SK-N-MC (cell line): ENCODE data around the gene TIMM23B.
"Not testable (repeated sequence)": the region's sequence is repeated elsewhere in the genome, so short reads cannot be mapped to it uniquely, and the experiment has no call there.

Experiments
- EZH2 ChIP-seq: fragments of 200-600 bp; sonication (generic); IDR thresholded peaks from one replicate; pipeline ENCODE4 v1.6.1; 2017; ENCODE audit warnings: antibody characterized with exemption
- FOXP2 ChIP-seq: optimal IDR thresholded peaks from 2 replicates; pipeline ENCODE3; 2011; ENCODE audit warnings: mild to moderate bottlenecking, moderate library complexity; ENCODE audit not compliant: insufficient read depth; ENCODE audit errors: extremely low read length, control extremely low read depth
- POLR2AphosphoS5 ChIP-seq: IDR thresholded peaks from 2 replicates; pipeline ENCODE4 v1.6.1; 2012; ENCODE audit warnings: mild to moderate bottlenecking, low read depth, low read length, borderline replicate concordance

DNA sequence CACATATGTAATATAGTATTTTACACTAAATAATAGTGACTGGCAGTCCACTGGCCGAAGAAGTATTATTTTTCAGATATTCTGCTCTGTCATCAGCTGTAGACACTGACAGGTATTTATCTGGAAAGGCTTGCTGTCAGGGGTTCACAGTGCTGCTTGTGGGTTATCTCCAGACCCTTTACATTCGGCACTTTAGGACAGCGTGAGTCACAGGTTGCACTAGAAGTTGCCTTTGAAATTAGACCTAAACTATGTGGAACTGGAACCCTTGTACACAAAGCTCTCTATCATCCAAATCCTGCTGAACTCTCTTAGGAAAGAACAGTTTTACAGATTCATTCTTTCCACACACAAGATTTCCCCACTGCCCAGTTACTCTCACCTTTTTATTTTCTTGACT is 30.2 kb downstream of the TIMM23B start:
- TF ChIP-seq EZH2, POLR2AphosphoS5, FOXP2: not testable (repeated sequence)
